ENCODE data around the gene SELENOW.
"Not testable (repeated sequence)": the region's sequence is repeated elsewhere in the genome, so short reads cannot be mapped to it uniquely, and the experiment has no call there.

SELENOW gene

DNA sequence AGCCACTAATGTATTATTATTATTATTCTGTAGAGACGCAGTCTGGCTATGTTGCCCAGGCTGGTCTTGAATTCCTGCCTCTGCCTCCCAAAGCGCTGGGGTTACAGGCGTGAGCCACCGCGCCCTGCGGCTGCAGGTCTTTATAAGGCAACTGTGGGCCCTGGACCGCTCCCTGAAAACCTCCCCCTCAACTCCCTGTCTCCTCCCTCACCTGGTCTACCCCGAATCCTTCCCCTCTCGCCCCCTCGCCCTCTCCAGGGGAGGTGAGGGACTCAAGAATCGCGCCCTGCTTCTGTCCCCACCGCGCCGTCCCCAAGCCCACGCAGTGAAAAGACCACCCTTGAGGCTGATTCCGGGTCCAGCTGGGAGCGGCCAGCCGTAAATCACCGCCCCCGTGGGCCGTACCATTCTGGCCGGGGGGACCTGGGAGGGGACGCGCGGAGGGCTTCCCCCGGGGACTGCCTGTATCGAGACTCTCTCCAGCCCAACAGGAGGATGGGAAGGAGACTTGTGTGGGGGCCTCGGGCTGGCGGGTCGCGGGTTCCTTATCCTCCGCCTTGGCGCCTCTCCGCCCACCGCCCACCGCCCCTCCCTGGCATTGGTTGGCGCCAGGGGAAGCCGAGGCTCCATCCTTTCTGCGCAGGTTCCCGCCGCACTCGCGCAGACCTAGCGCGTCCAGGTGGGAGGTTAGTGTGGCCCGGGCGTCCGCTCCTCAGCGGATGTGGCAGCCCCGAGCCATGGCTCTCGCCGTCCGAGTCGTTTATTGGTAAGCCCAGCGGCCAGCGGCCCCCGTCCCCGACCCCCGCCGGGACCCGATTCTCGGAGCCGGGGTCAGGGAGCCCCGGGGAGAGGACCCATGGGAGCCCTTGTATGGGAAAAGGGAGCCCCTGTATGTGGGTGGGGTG lies at the start of gene SELENOW:
TSS of gene SELENOW (plus strand) at position 655 of the 905 bp plus-strand sequence. CDS start at position 738, 83 bp downstream.
- DNase-seq, result peak; percentile 50

DNA sequence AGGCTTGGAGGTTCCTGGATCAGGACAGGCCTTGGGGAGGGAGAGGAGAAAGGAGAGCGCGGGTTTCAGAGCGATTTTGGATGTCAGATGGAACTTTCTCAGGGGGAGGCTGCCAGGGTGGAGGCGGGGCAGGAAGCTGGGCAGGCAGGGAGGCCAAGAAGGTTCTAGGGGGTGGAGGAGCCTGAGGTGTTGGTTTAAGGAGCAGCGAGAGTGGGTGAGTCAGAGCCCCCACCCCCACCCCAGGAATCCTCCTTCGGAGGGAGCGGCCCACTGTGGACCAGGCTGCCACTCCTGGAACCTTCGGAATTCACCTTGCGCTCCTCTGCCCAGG lies 49.1 kb upstream of the SELENOW start:
- no peak for DNase-seq

DNA sequence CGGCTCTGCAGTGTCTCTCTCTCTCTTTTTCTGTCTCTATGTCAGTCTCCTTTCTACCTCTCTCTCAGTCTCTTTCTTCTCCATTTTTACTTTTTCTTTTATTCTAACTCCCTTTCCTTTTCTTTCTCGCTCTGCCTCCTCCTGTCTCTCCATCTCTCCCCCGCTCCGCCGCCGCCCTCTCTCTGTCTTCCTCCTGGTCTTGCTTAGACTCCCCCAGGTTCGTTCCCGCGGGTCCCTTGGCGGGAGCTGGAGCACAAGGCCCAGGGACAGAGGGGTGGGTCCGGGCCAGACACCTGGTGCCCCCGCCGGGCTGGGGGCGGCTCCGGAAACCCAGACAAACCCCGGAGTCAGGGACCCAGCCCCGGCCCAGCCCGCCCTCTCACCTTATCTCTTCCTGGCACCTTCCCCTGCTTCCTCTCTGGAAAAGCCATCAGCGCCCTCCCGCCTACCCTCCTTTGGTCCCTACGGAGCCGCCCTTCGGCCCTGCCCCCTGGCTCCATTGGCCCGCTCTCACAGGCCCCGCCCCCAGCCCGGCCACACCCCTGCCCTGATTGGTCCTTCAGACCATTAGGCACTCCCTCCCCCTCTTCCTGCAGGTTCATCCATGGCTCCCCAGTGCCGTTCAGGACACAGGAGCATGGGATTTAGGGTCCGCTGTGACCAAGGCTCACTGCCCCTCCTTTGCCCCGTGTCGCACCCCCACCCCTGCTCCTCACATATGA lies 48.5 kb upstream of the SELENOW start:
- no peak for DNase-seq

DNA sequence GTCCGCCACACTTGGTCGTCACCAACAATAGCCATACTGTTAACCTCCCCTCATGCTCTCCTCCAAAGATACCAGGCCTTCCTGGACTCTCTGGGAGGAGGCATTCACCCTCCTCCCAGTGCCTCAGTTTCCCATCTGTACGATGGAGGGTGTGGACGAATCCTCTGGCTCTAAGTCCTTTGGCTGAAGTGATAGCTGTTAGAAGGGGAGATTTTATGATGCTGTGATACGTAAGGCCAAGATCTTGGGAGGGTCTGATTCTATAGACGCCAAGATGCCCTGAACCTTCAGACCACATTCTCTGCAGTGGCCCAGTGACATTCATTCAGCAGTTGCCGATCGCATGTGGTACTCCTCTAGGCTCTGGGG lies 48.0 kb upstream of the SELENOW start:
- no peak for DNase-seq

DNA sequence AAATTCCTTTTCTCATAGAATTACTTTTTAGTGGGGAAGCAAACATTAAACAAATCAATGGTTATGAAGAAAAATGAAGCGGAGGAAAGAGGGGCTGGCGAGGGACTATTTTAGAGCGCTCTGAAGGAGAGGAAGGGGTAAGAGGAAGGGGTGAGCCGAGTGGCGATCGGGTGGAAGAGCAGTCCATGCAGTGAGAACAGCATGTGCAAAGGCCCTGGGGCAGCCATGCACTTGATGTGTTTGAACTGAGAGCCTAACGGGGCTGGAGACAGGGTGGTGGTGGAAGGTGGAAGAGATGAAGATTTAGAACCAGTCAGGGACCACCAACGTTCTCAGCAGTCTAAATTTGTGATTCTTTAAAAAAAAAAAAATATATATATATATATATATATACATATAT lies 47.6 kb upstream of the SELENOW start:
- DNase-seq, result no peak

DNA sequence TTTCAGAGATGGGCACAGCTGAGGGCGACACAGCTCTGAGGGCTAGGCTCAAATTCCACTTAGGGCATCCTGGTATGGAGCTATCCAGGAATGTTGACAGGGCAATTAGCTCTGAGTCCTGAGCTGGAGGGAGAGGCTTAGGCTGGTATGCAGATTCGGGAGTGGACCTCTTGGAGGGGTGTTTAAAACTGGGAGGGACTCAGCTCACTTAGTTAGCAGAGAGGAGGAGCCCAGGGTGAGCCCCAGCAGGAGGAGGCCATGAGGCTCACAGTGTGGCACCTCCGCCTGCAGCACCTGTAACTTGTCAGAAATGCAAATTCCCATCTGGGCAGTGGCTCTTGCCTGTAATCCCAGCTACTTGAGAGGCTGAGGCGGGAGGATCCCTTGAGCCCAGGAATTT lies 43.4 kb upstream of the SELENOW start:
- DNase-seq, result no peak

DNA sequence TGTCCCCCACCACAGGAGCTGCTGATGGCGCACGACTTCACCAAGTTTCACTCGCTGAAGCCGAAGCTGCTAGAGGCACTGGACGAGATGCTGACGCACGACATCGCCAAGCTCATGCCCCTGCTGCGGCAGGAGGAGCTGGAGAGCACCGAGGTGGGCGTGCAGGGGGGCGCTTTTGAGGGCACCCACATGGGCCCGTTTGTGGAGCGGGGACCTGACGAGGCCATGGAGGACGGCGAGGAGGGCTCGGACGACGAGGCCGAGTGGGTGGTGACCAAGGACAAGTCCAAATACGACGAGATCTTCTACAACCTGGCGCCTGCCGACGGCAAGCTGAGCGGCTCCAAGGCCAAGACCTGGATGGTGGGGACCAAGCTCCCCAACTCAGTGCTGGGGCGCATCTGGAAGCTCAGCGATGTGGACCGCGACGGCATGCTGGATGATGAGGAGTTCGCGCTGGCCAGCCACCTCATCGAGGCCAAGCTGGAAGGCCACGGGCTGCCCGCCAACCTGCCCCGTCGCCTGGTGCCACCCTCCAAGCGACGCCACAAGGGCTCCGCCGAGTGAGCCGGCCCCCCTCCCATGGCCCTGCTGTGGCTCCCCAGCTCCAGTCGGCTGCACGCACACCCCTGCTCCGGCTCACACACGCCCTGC lies 37.5 kb upstream of the SELENOW start:
- no peak for DNase-seq

DNA sequence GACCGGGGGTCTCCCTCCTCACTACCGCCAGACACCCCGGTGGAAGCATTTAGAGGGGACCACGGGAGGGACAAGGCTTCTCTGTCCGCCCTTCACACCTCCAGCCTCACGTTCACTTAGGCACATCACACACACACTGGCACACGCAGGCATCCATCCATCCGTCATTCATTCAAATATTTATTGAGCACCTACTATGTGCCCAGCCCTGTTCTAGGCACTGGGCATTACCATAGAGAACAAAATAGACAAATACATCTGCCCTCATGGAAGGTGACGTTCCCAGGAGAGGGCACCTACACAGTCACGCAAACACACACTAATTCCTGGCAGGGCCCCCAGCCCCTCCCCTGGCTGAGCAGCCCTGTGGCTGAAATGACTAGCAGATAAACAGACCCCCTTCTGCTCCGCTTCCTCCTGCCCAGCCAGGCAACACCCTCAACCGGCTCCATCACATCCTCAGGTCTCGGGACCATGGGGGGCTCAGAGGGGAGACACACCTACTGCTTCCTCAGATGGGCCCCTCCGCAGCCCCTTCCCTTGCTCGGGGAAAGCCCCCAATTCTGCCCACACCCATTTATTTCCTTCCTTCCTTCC lies 36.9 kb upstream of the SELENOW start:
- DNase-seq, result no peak

DNA sequence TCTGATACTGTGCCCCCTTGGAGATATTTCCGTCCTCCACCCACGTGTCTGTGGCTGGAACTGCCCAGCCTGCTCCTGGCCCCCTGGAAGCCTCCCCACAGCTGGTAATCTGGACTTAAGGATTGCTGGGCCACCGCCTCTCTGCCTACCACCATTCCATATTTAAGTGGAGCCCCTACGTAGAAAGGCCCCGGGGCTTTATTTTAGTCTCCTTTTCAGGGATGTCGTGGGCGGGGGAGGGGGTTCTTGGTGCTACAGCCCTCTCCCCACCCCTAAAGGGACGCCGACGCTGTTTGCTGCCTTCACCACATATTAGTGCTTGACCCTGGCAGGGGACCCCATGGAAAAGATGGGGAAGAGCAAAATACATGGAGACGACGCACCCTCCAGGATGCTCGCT lies 35.9 kb upstream of the SELENOW start:
- no peak for DNase-seq

DNA sequence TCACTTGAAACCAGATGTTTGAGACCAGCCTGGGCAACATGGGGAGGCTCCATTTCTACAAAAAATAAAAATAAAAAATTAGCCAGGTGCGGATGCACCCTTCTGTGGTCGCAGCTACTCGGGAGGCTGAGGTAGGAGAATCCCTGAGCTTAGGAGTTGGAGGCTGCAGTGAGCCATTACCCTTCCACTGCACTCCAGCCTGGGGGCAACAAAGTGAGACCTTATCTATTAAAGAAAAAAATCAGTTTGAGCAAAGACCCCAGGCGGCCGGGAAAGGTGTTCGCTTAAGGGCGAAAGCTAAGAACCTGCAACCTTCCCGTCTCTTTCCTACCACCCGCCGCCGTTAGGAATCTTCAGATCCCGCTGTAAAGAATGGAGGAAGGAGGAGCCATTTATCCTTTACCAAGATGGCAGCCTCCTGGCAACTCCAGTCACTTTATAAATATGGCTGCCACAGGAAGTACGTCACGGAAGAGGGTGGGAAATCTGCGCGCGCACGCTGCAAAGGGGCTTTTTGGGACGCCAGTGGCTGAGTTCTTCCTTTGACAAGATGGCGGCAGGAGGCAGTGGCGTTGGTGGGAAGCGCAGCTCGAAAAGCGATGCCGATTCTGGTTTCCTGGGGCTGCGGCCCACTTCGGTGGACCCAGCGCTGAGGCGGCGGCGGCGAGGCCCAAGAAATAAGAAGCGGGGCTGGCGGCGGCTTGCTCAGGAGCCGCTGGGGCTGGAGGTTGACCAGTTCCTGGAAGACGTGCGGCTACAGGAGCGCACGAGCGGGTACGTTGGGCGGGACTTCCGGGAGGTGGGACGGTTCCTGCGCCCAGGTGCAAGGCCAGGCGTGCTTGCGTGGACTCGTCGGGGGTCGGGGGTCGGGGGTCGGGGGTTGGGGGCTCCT lies 33.2 kb upstream of the SELENOW start, which contains the start of gene NOP53:
TSS of gene NOP53 (plus strand) at position 537 of the 892 bp plus-strand sequence. CDS start at position 551, 14 bp downstream.
- DNase-seq, result peak; percentile 97

DNA sequence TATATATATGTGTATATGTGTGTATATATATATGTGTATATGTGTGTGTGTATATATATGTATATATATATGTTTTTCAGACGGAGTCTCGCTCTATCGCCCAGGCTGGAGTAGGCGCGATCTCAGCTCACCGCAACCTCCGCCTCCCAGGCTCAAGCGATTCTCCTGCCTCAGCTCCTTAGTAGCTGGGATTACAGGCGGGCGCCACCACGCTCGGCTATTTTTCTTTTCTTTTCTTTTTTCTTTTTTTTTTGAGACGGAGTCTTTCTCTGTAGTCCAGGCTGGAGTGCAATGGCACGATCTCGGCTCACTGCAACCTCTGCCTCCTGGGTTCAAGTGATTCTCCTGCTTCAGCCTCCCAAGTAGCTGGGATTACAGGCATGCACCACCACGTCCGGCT lies 32.4 kb upstream of the SELENOW start:
- DNase-seq, result not testable (repeated sequence)

DNA sequence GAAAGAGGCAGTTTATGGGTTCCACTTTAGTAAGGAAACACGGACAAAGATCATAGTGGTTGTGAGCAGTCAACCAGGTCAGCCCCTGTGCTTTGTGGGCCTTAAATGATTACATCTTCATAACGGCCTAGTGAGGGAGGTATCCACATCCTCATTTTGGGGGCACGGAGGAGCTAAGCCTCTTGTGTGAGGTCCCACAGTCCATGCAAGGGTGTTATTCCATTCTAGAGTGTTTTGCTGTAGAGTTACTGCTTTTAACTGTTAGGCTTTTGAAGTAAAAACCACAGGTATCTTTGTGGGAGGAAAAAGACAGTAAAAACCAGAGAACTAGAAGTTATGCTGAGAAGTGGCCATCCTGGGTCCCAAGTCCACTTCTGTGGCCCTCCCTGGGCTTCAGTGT lies 29.2 kb upstream of the SELENOW start:
- DNase-seq, result no peak

DNA sequence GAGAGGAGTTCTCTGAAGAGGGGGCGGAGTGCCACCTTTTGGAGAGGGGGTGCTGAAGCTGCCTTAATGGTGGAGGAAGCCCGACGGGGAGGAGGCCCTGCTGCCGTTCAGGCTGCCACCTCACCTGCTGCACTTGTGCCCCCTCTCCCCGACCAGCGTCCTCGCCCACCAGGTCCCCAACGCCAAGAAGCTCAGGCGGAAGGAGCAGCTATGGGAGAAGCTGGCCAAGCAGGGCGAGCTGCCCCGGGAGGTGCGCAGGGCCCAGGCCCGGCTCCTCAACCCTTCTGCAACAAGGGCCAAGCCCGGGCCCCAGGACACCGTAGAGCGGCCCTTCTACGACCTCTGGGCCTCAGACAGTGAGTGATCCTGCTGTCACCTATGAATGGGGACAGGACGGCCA lies 27.8 kb upstream of the SELENOW start:
- DNase-seq, result no peak

DNA sequence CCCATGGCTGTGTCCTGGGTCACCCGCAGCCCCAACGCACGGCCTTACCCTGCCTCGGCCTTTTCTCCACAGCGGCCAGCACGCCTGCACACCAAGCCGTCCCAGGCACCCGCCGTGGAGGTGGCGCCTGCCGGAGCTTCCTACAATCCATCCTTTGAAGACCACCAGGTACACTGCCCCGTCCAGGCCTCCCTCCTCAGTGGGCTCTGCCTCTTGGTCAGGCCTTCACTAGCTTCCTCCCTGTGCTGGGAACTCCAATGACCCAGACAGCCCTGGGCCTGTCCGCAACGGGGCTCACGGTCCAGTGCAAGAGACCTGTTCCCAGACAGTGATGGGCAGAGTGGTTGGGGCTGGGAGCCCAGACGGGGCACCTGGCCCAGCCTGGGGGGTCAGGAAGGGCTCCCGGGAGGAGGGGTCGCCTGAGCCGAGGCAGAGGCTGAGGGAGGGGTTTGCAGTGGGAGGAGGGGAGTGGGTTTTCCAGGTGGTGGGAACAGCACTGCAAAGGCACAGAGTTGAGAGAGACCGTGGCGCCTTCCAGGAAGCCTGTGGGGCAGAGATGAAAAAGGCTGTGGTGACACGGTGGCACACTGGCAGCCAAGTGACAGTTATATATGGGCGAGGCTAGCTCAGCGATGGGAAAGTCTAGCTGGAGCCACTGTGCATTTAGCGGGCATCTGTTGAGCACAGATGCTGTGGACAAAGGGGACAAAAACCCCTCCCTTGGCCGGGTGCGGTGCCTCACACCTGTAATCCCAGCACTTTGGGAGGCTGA lies 25.9 kb upstream of the SELENOW start:
- DNase-seq, result no peak

DNA sequence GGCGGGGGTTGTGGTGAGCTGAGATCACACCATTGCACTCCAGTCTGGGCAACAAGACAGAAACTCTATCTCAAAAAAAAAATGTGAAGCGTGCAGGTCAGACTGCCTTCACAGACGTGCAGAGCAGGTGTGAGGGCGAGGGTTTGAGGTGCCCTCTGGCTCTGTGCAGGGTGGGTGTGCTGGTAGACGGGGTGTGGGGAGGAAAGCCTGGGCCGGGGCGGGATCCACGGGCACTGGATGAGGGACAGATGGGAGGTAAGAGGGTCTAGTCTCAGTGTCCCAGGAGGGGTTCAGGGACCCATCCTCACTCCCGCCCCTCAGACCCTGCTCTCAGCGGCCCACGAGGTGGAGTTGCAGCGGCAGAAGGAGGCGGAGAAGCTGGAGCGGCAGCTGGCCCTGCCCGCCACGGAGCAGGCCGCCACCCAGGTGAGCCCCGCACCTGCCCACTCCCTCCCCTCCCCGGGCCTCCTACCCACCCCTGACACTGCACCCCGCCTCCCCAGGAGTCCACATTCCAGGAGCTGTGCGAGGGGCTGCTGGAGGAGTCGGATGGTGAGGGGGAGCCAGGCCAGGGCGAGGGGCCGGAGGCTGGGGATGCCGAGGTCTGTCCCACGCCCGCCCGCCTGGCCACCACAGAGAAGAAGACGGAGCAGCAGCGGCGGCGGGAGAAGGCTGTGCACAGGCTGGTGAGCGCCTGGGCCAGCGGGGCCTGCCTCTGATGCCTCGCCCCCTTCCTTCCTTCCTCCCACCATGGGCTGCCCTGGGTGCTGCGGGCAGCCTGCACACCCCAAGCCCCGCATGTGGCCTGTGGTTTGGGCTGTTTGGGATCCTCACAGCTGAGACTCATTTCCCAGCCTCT lies 24.1 kb upstream of the SELENOW start:
- DNase-seq, result no peak

DNA sequence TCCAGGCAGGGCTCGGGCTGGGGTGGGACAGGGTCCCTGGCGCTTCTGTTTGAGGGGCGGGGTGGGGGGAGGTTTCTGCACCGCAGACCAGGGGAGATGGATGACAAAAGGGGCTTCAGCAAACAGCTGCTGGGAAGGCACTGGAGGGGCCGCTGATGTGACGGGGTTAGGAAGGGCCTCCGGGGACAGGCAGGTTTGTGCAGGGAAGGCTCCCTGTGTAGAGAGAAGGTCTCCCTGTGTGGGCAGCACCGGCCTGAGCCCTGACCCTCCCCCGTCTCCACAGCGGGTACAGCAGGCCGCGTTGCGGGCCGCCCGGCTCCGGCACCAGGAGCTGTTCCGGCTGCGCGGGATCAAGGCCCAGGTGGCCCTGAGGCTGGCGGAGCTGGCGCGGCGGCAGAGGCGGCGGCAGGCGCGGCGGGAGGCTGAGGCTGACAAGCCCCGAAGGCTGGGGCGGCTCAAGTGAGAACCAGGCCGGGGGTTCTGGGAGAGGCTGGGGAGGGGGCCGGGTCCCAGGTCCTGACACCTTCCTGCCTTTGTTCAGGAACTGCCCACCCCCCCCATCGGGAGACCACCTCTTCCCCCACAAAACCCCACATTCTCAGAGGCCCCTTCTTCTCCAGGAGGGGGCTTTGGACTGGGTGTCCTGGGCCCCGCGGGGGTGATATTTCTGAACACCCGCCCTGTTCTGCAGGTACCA lies 23.3 kb upstream of the SELENOW start:
- DNase-seq, result no peak

DNA sequence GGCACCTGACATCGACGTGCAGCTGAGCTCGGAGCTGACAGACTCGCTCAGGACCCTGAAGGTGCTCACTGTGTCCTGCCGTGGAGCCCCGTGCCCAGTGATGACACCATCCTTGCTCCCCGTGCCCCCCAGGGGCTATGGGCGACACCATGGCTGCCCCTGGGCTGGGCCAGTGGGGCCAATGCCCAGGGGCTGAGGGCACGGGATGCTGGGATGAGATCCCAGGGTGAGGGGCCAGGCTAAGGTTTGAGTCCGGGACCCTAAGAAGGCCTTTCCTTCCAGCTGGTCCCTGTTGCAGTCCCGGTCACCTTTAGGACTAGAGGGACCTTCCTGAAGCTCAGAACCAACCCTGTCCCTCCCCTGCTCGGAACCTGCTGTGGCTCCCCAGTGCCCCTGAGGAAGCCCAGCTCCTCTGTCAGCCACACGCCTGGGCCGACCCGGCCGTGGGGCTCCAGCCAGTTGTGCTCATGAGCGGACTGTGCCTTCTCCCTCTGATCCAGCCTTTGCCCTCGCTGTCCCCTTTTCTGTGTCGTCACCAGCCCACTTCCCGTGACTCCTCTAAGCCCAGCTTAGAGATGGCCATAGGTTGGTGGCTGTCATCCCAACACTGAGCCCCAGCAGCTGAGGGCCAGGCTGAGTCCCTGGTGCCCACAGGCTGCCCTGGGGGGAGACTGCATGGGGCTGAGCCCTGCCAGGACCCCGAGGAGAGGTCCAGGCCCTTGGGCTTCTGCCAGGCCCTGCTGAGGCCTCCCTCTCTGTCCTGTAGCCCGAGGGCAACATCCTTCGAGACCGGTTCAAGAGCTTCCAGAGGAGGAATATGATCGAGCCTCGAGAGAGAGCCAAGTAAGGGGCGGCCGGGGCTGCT lies 22.5 kb upstream of the SELENOW start:
- no peak for DNase-seq

DNA sequence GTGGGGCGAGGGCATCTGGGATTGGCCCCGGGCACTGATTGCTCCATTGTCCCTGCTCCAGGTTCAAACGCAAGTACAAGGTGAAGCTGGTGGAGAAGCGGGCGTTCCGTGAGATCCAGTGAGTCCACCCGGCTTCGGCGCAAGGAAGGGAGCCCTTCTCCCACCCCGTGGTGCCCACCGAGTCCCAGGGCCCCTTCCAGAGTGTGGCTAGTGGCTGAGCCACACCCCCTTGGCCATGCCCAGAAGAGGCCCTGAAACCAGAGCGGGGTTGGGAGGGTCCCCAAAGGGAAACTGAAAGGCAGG lies 21.9 kb upstream of the SELENOW start:
- DNase-seq, result no peak

All from NCI-H1694 treated with DMSO at 0.1 percent for 48 hours (cell line).